GM10248 (cell line): ENCODE results near the gene ADAM29.
"Not testable (repeated sequence)": the region's sequence is repeated elsewhere in the genome, so short reads cannot be mapped to it uniquely, and the experiment has no call there.

Source experiments
- CTCF ChIA-PET: fragments of 300-600 bp; sonication (Branson Sonifier 250); formaldehyde crosslinking; extraction: SDS; loops from one replicate; lab custom pipeline; 2021; ENCODE audit warnings: antibody characterized with exemption; lab: Yijun Ruan, JAX
- POLR2A ChIA-PET: fragments of 350-650 bp; sonication (Branson Sonifier 250); formaldehyde crosslinking; extraction: SDS; loops from one replicate; lab custom pipeline; 2020; ENCODE audit warnings: antibody characterized with exemption; lab: Yijun Ruan, JAX
- DNase-seq: peaks from one replicate; pipeline ENCODE4 v3.0.0; 2012; ENCODE audit errors: extremely low spot score
- TF ChIP-seq, protein P1 (sequence below): IDR thresholded peaks from 2 replicates; pipeline ENCODE4 v1.5.1; 2012; ENCODE audit warnings: mild to moderate bottlenecking, low read depth; ENCODE audit errors: extremely low read depth, missing control alignments, control extremely low read depth

The ADAM29 gene

DNA sequence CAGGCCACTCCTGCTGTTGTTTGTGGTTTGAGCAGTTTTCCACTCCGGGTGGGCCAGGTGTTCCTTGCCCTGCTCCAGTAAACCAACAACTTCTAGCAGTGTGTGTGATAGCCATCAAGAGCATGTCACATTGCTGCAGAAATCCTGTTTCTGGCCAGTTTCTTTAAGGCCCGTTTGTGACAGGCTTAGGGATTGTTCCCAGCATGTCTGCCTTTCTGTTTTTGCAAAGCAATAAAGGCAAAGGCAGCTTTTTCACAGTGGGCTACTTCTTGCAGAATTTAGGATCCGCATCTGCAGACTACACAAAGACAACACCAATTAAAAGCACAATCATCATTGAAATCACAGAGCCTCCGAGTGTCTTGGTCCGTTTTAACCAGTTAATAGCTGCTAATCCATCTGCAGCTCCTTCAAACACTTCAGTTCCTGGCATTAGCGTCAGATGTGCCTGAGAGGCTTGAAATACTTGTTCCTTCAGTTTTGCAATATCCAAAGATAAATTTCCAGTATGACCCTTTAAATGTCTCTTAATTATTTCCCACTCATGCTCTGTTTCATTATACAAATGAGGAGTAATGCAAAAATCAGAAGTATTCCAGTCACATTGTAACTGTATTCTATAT lies 65.1 kb downstream of the ADAM29 start:
- ChIA-PET POLR2A (no interaction called here), CTCF (no interaction called here)
- DNase-seq = no peak
- TF ChIP-seq, protein P1, sequence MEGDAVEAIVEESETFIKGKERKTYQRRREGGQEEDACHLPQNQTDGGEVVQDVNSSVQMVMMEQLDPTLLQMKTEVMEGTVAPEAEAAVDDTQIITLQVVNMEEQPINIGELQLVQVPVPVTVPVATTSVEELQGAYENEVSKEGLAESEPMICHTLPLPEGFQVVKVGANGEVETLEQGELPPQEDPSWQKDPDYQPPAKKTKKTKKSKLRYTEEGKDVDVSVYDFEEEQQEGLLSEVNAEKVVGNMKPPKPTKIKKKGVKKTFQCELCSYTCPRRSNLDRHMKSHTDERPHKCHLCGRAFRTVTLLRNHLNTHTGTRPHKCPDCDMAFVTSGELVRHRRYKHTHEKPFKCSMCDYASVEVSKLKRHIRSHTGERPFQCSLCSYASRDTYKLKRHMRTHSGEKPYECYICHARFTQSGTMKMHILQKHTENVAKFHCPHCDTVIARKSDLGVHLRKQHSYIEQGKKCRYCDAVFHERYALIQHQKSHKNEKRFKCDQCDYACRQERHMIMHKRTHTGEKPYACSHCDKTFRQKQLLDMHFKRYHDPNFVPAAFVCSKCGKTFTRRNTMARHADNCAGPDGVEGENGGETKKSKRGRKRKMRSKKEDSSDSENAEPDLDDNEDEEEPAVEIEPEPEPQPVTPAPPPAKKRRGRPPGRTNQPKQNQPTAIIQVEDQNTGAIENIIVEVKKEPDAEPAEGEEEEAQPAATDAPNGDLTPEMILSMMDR = no peak

DNA sequence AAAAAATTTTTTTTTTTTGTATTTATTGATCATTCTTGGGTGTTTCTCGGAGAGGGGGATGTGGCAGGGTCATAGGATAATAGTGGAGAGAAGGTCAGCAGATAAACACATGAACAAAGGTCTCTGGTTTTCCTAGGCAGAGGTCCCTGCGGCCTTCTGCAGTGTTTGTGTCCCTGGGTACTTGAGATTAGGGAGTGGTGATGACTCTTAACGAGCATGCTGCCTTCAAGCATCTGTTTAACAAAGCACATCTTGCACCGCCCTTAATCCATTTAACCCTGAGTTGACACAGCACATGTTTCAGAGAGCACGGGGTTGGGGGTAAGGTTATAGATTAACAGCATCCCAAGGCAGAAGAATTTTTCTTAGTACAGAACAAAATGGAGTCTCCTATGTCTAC lies 65.7 kb downstream of the ADAM29 start:
- POLR2A ChIA-PET, DNase-seq, CTCF ChIA-PET: not testable (repeated sequence)

DNA sequence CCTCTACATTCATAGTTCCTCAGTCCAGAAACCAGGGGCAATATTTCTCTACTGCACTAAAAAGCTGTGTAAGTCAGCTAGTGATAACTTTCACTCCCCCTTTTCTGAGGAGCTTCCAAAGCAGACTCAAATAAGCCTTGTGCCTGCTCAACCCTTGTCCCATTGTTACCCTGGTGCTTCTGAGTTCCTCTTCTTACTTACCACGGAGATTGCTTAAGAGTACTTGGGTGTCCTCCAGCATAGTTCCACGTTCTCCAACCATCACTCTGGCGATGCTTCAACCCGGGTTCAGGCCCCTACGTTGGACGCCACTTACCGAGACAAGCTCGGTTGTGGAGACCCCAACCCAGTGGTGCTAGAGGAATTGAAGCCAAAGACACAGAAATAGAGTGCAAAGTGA lies 71.6 kb downstream of the ADAM29 start:
- ChIA-PET POLR2A (no interaction called here), CTCF (interaction anchor here (1.4 to 2.1 kb wide), 3 partner anchors 13 to 34 kb away, joined by 3 to 7 read pairs (median 4); no protein-coding TSS in a partner anchor)
- TF ChIP-seq, protein P1 = no peak
- no peak for DNase-seq

DNA sequence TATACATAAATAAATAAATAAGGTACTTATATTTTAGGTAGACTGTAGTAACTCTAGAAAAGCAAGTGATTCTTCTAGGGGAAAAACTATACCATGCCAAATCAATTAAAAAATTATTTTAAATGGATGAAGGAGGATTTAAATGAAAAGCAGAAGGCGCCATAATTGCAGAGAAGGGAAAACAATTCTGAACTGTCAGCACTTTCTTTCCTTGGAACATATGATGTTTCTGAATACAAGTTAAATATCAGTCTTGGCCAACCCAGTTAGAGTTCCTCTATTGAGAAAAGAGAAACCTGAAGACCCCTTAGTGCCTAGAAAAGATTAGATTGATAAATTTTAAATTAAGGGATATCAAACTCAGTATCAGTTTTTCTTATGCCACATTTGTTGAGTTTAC lies 75.8 kb downstream of the ADAM29 start:
- no peak for DNase-seq
- TF ChIP-seq, protein P1 = no peak
- ChIA-PET CTCF (interaction anchor here (1.0 kb wide), 1 partner anchor 21 kb away, joined by 4 read pairs; no protein-coding TSS in a partner anchor), POLR2A (no interaction called here)

DNA sequence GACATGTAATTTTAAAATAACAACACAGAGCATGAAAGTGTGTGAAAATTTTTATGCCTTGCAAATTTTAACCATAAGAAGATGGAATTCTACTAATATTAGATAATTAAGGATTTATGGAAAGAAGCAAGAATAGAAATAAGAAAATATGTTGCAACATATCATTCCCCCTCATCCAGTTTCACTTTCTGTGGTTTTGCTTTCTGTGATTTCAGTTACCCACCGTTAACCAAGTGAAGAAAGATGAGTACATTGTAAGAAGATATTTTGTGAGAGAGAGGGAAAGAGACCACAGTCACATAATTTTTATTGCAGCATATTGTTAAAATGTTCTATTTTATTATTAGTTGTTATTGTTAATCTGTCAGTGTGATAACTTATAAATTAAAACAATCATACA lies 77.9 kb downstream of the ADAM29 start:
- TF ChIP-seq, protein P1 = no peak
- POLR2A ChIA-PET = no interaction called here
- CTCF ChIA-PET = no interaction called here
- no peak for DNase-seq

DNA sequence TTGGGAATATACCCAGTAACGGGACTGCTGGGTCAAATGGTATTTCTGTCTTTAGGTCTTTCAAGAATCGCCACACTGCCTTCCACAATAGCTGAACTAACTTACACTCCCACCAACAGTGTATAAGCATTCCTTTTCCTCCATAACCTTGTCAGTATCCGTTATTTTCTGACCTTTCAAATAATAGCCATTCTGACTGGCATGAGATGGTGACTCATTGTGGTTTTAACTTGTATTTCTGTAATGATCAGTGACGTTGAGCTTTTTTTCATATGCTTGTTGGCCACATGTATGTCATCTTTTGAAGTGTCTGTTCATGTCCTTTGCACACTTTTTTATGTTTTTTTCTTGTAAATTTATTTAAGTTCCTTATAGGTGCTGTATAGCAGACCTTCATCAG lies 81.2 kb downstream of the ADAM29 start:
- TF ChIP-seq, protein P1 = no peak
- ChIA-PET POLR2A (no interaction called here), CTCF (no interaction called here)
- no peak for DNase-seq

DNA sequence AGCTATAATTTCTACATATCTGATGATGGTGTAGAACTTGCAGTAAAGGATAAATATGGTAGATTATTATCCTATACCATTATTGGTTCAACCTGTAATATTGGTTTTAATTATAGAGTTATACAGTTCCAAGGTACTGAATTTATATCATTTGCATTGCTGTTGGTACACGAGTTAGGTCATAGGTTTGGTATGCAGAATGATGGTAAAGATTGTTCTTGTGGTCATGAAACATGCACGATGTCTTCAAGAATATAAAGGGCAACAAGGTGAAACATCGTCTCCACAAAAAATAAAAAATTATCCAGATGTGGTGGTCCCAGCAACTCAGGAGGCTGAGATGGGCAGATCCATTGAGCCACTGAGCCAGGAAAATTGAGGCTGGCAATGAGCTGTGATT lies 99.6 kb downstream of the ADAM29 start:
- TF ChIP-seq, protein P1 = no peak
- ChIA-PET POLR2A (no interaction called here), CTCF (no interaction called here)
- DNase-seq = no peak

DNA sequence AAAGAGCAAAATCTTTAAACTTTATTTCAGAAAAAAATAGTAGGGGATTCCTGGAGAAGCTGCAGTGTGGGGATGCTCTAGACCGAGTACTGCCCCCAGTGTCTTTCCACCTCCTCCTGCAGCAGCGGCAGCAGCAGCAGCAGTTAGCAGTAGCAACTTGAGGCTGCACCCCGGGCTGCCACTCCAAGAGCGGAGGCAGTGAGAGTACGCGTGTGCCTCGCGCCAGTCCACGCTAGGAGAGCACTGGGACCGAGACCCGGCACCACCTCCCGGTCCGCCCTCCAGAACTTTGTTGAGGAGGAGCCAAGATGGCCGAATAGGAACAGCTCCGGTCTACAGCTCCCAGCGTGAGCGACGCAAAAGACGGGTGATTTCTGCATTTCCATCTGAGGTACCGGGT lies 101.3 kb downstream of the ADAM29 start:
- CTCF ChIA-PET, DNase-seq, POLR2A ChIA-PET: not testable (repeated sequence)
